Pancreas (tissue), 10 donors: ENCODE measurements around the gene UBL4A. TPM values are rescaled to one million over a fixed set of nuclear protein-coding genes. Genes with fewer than 3 reads are reported as not detected.

Source experiments
- ATAC-seq, 4 donors: fragments of 200-7000 bp; cut with Tn5 transposase; one replicate each; pipeline versions ENCODE4 v1.8.0 to v1.9.1; 2020; ENCODE audit warnings: mild to moderate bottlenecking in 4 of 4, moderate library complexity in 4 of 4
- DNase-seq, 6 donors: peaks; one replicate each; pipeline ENCODE4 v3.0.0-alpha.2; 2020
- FAIRE-seq: peaks from 2 replicates; lab custom pipeline; 2012; peaks lifted over from hg19 to GRCh38; lab: Jason Lieb, UNC
- H3K27ac ChIP-seq, 4 donors: fragments of 200-600 bp; sonication (generic); 1 replicate in 3 of 4; 2 replicates in 1 of 4; pipeline versions ENCODE4 v1.5.0 to v1.8.0; 2020
- H3K27me3 ChIP-seq, 4 donors: fragments of 200-600 bp; one replicate each; pipeline ENCODE4 v1.8.0; 2021
- H3K36me3 ChIP-seq, 3 donors: fragments of 200-600 bp; sonication (generic) in 1 of 3; one replicate each; pipeline versions ENCODE4 v1.5.0 to v1.8.0; 2020 to 2021
- H3K4me1 ChIP-seq, 3 donors: fragments of 200-600 bp; one replicate each; pipeline ENCODE4 v1.8.0; 2021
- H3K4me3 ChIP-seq, 4 donors: fragments of 200-600 bp; sonication (generic) in 2 of 4; one replicate each; pipeline versions ENCODE4 v1.5.0 to v1.8.0; 2020 to 2021
- H3K9me3 ChIP-seq, 4 donors: fragments of 200-600 bp; one replicate each; pipeline ENCODE4 v1.8.0; 2021
- CTCF ChIP-seq, 4 donors: fragments of 200-600 bp; sonication (generic) in 3 of 4; IDR thresholded peaks; one replicate each; pipeline versions ENCODE4 v1.5.0 to v1.8.0; 2021; ENCODE audit warnings: antibody characterized with exemption in 4 of 4
- WGBS, 2 donors: extraction: QIAGEN DNeasy Blood & Tissue Kit; methylation state at CpG; one replicate each; pipeline ENCODE4 v1.1.7; 2013; 5-methylcytosine and 5-hydroxymethylcytosine counted together
- intact Hi-C, 3 donors: fragments of 100-400 bp; cut with DNase I; formaldehyde crosslinking; loops; one replicate each; pipeline versions ENCODE4 v1.11.1 to v1.14.2; 2022
- polyA plus RNA-seq, 2 donors: library from polyadenylated mRNA; stranded (reverse); fragments of 200-250 nt; gene quantifications; one replicate each; pipeline ENCODE4 v1.2.3, GENCODE V29; 2013
- total RNA-seq, 6 donors: library from RNA; stranded (reverse); fragmentation: NEBNext Ultra II Directional in 4 of 6; extraction: Animal tissue kit (Norgen Biotek cat#: 25700) in 4 of 6; gene quantifications; one replicate each; pipeline versions ENCODE4 v1.2.1 to v1.2.4, GENCODE V29; 2021 to 2023
- donor health status: healthy with polysubstance abuse.
- donor health status: DM: no; HTN: no; CAD: no; lungs with moderate emphysema.
- donor health status: DM: no; HTN: no; CAD: no.
- donor health status: control.
- donor health status: control.
- donor health status: Bipolar disorder and iron deficiency.
- donor health status: DM: yes; HTN: yes; CAD: no.
- donor health status: DM: no; HTN: no; CAD: no.
- donor health status: DM: no; HTN: no; CAD: no.
- donor health status: DM: yes; HTN: yes; CAD: no.

UBL4A gene
- total and polyA plus RNA-seq, 8 donors, result 13.6 to 32.2 (median 20.9) TPM

GRCh38 chrX:154458116-154458953 is 28.1 kb downstream of the UBL4A start, which contains the start of gene PLXNA3:
Gene PLXNA3, plus strand, starts transcription at chrX:154458281. Its CDS starts 1,903 bp downstream, at chrX:154460184.
- intact Hi-C loops, result no loop called here
- no peaks in the 10 kb centered on the region for H3K4me1 ChIP-seq
- H3K9me3 ChIP-seq, result no peaks in the 10 kb centered on the region
- H3K27me3 ChIP-seq, result no peaks in the 10 kb centered on the region
- no peak for FAIRE-seq
- H3K36me3 ChIP-seq, result no peaks in the 10 kb centered on the region
- H3K4me3 ChIP-seq, result peak within 1 kb of the TSS; percentile 26 to 57 (median 53)
- peak within 1 kb of the TSS in 2 of 4 donors; percentile 22 to 33 for H3K27ac ChIP-seq
- WGBS, 2 donors, result 0 to 41% methylated on average over 40 to 86 of the region's 88 CpGs
- TF ChIP-seq CTCF (IDR thresholded peaks at IDR 0.05), result no peak
- peak in 5 of 6 donors; percentile 27 to 85 (median 70) for DNase-seq
- peak; percentile 72 to 77 (median 74) for ATAC-seq

GRCh38 chrX:154457491-154458115 is 28.8 kb downstream of the UBL4A start:
- peak overlapping the region in 2 of 4 donors; percentile 22 to 33 for H3K27ac ChIP-seq
- peak; percentile 37 to 82 (median 59) for DNase-seq

GRCh38 chrX:154452823-154453222 is 33.6 kb downstream of the UBL4A start:
- intact Hi-C loops, result no loop called here
- DNase-seq (no peak), ATAC-seq (no peak), FAIRE-seq (no peak)
- Histone ChIP-seq H3K36me3 (peaks cover 0 to 9% (median 5%) of the 10 kb centered on the region in 3 donors), H3K4me1 (no peaks in the 10 kb centered on the region), H3K27ac (no peak overlapping the region), H3K9me3 (no peaks in the 10 kb centered on the region), H3K4me3 (no peak overlapping the region), H3K27me3 (no peaks in the 10 kb centered on the region)
- 90 to 93% methylated on average over 9 of the region's 9 CpGs for WGBS, 2 donors
- no peak for TF ChIP-seq CTCF (IDR thresholded peaks at IDR 0.05)

More at GRCh38 chrX:154457491-154458115, 28.8 kb downstream of the UBL4A start:
- Histone ChIP-seq H3K9me3 (no peaks in the 10 kb centered on the region), H3K27me3 (no peaks in the 10 kb centered on the region), H3K4me3 (peak overlapping the region; percentile 16 to 54 (median 40)), H3K36me3 (no peaks in the 10 kb centered on the region), H3K4me1 (no peaks in the 10 kb centered on the region)
- intact Hi-C loops, result no loop called here
- FAIRE-seq, result no peak
- WGBS, 2 donors, result 2 to 34% methylated on average over 43 to 65 of the region's 65 CpGs
- TF ChIP-seq CTCF (IDR thresholded peaks at IDR 0.05), result no peak
- ATAC-seq, result peak; percentile 62 to 86 (median 70)

- intact Hi-C loops, result no loop called here
- DNase-seq (peak in 1 of 6 donors; percentile 63), ATAC-seq (no peak), FAIRE-seq (no peak)
- Histone ChIP-seq H3K27ac (no peak overlapping the region), H3K27me3 (no peaks in the 10 kb centered on the region), H3K9me3 (no peaks in the 10 kb centered on the region), H3K4me1 (no peaks in the 10 kb centered on the region), H3K36me3 (peaks cover 0 to 9% (median 5%) of the 10 kb centered on the region in 3 donors), H3K4me3 (no peak overlapping the region)
- TF ChIP-seq CTCF (IDR thresholded peaks at IDR 0.05), result no peak
- WGBS, 2 donors, result 89 to 94% methylated on average over 16 to 17 of the region's 17 CpGs
These were observed 36.1 kb downstream of the UBL4A start for GRCh38 chrX:154450312-154450711.
